HG03175 (cell line): ENCODE data around the gene RGN.
"Not testable (repeated sequence)": the region's sequence is repeated elsewhere in the genome, so short reads cannot be mapped to it uniquely, and the experiment has no call there.

Experiments
- ATAC-seq: cut with Tn5 transposase; IDR thresholded peaks from one replicate; pipeline ENCODE4 v1.9.1; 2021; ENCODE audit warnings: mild to moderate bottlenecking, moderate library complexity; ENCODE audit not compliant: unreplicated experiment

Gene RGN

DNA sequence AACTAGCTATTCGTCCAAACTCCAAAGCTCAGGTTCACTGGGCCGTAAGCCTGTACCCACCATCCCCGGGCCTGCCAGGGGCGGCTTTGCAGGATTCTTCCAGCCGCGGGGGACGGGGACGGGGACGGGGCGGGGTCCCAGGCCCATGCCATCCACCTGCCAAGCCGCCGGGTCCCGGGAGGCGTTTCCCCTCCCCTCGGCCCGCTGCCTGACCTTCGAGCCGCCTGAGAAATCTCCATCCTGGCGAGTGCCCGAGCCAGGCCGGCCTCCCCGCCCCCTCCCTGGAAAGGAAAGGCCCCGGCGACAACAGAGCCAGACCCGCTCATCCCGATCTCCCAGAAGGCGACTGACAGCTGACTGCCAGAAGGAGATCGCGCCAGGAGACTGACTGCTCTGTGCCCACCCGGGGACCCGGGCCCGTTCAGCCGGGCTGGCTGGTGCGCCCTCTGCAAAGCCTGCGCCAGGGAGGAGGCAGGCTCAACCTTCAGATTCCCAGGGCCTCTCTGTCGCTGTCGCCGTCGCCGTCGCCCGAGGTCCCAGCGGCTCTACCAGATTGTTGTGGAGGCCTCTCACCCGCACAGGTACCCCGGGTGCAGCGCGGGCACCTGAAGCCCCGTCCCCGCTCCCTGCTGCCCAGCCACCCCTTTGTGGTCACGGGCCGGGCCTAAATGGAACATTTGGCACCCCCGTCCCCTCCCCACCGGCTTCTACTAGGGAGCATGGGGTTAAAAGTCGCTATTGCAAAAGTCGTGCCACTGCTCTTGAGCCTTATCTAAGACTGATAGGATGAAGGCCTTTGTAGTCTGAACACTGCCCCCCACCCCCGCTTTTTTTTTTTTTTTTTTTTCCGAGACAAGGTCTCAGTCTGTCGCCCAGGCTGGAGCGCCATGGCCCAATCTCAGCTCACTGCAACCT is at the start of gene RGN:
Gene RGN (plus strand): TSS at position 315 of the 915 bp plus-strand sequence. CDS start 2,702 bp downstream, outside the sequence.
- ATAC-seq, result no peak

DNA sequence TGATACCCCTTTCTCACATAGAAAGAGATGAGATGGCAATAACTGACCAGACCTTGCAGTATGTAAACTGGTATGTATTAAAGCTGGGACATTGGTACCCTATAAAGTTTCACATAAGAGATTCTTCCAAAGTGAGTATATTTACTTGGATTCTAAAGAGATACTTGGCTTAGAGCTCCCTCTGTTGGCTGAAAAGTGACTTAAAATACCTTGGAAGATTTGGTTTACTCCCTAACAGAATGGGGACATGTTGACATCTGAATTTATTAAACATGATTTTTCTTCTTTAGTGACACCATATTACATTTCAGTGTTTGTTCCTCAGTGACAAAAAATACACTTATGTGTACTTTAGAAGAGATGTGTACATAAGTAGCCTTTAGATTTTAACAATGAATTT is 47.9 kb upstream of the RGN start:
- ATAC-seq, result no peak

DNA sequence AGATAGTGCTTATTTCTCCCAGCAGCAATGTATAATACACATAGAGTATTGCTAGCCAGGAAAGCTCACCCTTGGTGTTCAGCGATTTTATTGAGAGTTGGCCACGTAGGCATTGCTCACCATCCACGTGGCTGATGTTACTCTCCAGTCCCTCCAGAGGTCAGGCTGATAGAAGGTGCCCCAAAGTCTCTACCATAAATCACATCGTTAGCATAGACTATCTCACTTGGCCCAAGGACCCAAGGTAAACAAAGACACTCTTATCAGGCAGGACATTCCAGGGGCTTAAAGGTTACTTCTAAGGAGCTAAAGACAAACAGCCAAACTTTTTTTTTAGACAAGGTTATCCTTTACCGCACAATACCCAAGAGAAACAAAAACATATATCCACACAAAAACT is 30.3 kb upstream of the RGN start:
- no peak for ATAC-seq

DNA sequence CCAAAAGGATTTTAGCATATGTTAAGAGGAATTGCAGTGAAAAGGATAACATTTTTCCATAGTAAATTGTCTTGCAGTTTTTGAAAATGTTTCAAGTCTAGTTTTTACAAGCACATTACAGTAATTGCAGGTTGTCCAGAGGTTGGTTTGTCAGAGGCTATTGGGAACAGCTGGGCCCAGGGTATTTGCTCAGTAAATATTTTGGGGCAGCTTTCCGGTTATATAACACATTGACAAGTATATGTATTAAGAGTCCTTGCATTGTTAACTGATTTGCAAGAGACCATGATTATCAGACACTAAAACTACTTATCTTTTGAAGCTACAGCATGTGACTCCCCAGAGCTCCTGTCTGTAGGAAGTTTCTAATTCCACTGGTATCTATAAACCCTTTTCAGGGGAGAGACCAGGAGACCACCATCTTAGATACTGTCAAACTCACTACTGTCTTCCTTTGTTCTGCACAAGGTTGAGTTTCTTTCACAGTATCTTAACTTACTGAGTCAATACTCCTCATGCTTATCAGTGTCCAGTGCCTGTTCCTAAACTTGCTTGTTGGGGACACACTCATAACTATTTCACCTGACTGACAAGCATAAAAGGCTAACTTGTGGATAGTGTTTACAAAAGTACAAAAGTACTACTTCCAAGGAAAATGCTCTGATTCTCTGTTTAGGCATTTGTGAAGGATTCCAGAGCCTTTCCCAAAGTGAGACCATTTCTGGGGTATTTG is 18.9 kb upstream of the RGN start:
- ATAC-seq, result no peak

DNA sequence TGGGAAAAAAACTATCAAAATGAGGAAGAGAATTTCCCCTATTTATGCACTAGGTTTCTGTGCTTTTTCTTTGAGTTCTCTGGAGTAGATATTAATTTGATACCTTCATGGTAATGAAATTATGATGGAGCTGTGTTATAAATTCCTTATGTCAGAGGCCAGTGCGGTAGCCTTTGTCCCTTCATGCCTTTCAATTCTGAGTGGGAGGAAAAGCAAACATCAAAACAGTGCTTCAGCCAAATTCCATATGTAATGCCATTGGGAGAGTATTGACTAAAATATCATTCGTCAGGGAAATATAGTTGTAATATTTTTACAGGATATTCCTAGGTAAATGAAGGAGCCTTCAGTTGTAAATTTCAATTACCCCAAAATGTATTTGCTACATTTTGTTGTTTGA is 17.5 kb upstream of the RGN start:
- ATAC-seq, result no peak

DNA sequence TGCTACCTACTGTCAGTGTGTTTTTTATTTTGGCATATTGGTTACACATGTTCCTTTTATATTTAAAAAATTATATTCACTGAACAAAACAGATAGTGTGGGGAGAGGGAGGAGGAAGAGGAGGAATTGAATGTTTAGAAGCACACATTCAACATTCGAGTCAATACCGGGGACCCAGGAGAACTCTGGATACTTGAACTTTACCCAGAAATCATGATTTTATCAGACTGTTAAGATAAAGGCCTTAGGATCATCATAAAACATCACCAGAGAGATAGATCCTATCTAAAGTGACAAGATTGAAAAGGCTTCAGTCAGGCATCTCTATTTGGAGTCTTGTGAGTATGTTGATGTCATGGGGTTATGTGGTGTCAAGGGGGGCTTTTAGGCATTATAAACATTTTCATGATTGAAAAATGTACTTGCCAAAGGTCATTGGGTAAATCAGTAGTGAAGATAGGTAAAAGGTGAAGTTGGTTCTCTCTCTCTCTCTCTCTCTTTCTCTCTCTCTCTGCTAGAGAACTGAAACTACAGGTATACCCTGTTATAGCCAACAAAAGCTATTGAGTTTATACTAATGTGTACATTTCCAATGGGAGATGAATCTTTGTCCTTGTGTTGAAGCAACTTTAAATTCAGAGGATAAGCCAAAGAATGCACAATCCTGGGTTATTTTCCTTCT is 16.9 kb upstream of the RGN start:
- no peak for ATAC-seq

DNA sequence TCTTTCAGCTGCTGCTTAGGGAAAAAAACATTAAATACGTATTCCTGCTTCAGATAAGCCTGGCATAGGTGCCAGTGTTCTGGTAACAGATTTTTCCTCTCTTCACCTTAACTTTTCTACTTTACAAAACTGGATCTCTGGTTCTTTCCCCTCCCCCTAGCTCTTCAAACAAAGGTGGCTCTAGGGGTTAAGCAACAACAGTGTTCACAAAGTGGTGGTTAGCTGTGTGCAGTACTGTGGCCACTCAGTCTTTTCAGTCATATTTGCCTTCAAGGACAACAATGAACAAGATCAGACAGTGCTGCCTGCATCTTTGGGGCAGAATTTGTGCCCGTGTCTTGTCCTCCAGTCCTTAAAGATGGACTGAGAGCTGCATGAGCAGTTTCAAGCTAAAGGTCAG is 15.1 kb upstream of the RGN start:
- no peak for ATAC-seq

DNA sequence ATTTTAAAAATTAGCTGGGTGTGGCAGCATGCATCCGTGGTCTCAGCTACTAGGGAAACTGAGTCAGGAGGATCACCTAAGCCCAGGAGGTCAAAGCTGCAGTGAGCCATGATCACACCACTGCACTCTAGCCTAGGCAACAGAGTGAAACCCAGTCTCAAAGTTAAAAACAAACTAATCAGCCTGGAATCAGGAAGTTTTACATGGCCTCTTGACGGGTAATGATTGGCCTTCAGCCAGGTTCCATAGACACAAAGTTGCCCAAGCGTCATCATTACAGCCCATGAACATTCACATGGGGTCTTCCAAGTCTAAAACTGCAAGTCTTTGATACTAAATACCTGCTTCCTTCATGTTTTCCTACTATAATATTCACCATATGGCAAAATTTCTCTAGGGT is 10.0 kb upstream of the RGN start:
- no peak for ATAC-seq

DNA sequence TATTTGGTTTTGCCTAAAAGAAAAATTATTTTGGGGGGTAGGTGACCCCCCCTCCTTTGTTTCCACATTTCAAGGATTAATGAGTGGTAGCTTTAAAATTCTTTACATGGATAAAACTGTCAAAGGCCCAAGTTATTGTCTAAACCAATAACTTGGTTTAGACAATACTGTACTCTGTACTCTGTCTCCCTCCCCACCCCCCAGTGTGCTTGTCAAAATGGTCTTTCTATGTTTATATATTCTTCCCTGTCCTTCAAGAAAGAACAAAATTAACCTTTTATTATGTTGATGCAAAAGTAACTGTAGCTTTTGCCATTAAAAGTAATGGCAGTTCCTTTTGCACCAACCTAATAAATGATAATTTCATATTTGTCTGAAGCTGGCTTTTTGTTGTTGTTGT is 9.5 kb upstream of the RGN start:
- ATAC-seq, result no peak

DNA sequence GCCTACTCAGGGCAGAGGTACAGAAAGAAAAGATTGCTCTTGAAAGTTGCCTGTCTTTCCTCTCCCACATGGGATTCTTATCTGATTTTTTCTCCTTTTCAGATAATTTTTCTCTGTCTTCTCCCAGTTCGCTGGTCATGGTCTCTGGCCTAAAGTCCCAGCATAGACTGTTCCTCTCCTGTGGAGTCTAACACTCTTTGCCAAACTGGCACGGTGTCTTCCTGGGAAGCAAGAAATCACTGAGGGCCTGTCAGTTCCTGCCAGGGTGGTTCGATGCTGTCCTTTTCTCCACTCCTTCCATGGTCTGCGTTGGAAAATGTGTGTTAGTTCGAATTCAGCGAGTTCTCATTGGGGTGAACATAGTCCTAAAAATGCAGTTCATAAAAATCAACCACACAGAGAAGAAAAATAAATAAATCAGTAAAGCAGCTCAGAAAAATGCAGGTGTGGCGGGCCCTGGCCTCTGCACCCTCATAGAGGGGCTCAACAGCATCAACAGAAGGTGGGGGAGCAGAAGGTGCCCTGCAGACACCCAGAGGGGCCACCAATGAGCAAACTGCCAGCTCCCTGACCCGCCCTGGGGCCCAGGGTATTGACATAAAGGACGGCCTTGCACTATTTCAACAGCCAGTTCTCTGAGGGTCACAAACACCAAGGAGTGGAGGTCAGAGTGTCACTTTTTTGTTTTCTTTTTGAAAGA is 2.1 kb downstream of the RGN start:
- no peak for ATAC-seq

DNA sequence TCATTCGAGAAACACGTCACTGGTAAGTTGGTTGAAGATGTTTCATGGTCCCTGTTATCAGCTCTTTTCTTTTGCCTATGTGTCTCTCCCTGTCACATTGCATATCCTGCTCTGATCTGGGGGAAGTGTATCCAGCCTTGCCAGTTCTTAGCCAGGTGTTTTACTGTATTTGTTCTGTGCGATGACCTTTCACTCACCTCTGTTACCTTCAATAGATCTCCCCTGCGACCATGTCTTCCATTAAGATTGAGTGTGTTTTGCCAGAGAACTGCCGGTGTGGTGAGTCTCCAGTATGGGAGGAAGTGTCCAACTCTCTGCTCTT is 2.6 kb downstream of the RGN start:
- no peak for ATAC-seq

DNA sequence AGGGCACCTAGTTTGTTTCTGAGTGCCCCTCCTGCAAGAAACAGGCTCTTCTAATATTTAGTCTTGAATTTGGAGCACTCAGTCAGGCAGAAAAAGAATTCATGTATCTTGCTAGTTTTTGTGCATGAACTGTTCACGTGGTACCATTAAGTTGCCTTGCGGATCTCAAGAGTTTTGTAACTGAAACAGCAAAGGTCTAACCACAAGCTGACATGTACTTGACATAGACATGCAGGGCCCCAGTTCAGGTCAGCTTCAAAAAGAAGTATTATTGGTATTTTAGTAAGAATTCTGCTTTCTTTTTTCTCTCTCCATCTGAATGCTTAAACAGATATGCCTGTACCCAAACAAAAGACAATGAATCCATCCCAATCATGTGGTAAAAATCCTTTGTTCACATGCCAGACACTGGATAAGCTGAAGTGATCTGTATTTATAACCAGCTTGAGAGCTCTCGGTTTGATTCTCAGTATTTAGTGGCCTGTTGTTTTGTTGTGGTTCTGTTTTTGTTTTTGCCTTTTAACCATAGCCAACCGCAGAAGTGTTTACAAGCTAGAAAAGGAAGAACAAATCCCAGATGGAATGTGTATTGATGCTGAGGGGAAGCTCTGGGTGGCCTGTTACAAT is 13.0 kb downstream of the RGN start:
- ATAC-seq, result peak; percentile 42

DNA sequence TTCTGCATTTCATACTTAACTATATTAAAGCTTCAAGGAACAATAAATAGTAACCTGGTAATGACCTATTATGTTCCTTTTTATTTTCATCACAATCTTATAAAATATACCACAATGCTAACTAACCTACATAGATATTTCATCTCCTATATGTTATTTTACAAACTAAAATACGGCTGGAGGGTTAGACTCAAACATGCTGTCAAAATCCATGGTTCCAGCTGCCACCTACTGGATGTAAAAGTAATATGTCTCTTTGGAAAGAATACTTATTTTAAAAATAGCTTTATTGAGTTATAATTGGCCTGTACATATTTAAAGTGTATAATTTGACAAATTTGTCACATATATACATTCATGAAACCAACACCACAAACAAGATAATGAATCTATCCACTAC is 15.0 kb downstream of the RGN start:
- no peak for ATAC-seq

DNA sequence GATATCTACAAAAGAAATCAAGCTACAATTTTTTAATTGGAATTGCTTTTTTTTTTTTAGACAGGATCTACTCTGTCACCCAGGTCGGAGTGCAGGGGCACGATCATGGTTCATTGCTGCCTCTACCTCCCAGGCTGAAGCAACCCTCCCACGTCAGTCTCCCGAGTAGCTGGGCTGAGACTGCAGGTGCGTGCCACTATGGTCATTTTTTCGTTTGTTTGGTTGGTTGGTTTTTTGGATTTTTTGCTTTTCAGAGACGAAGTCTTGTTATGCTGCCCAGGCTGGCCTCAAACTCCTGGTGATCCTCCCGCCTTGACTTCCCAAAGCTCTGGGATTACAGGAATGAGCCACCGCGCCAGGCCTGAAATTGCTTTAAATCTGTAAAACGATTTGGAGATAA is 15.6 kb downstream of the RGN start:
- no peak for ATAC-seq

DNA sequence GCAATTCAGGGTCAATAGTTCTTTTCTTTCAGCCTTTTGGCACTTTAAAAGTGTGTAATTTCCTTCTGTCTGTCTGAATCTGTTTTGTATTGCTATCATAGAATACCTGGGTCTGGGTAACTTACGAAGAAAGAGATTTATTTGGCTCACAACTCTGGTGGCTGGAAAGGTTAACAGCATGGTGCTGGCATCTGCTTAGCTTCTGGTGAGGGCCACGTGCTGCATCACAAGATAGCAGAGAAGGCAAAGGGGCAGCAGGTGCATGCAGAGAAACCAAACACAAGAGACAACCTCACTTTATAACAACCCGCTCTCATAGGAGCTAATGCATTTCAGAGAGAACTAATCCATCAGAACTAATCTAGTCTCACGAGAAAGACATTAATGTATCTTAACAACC is 18.8 kb downstream of the RGN start:
- ATAC-seq, result no peak

DNA sequence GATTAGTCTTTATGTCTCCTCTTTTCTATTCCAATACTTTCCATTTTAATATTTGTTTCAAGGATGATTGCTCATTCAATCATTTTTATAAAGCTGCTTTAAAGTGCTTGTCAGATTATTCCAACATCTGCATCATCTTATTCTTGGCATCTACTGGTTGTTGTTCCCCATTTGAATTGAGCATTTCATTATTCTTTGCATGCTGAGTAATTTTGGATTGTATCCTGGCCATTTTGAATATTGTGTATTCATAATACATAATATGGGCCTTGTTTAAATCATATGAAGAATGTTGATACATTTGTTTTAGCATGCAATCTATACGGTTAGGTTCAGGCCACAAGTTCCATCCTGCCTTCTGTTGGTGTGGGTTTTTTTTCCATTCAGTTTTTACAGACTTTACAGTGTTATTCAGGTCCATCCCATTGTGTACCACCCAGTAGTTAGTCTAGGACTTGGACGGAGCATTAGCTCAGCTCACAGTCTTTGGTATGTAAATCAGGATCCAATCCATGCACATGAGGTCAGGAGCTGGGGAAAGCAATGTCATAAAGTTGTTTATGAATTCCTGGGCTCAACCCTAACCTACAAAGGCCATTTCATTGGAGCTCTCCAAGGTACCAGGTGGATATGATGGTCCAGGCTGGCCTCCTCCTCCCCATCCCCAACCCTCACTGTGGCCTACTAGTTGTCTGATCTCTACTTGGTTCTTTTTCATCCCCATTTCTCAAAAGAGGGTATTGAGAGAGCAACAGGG is 20.3 kb downstream of the RGN start:
- no peak for ATAC-seq

DNA sequence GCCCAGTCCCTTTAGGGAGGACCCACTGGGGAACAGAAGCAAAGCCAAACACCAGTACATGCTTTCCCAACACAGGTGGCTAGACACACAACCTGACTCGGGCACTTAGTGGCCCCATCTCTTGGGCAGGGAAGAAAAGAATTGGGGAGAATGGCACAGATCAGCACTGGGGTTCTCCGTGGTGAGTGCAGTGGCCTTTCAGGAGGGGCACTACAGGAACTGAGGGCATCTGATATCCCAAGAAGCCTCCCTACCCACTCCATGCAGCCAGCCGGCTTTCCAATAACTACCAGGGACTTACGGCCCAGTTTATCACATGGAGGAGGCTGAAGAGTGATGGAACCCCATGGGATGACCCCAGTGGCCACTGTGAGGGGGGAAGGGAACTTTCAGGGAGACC is 23.0 kb downstream of the RGN start:
- ATAC-seq, result no peak

DNA sequence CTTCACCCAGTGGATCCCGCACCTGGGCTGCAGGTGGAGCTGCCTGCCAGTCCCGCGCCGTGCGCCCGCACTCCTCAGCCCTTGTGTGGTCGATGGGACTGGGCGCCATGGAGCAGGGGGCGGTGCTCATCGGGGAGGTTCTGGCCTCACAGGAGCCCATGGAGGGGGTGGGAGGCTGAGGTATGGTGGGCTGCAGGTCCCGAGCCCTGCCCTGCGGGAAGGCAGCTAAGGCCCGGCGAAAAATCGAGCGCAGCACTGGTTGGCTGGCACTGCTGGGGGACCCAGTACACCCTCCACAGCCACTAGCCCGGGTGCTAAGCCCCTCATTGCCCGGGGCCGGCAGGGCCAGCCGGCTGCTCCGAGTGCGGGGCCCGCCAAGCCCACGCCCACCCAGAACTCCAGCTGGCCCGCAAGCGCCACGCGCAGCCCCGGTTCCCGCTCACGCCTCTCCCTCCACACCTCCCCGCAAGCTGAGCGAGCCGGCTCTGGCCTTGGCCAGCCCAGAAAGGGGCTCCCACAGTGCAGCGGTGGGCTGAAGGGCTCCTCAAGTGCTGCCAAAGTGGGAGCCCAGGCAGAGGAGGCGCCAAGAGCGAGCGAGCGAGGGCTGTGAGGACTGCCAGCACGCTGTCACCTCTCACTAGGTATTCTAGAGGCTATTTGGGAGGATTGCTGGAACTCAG is 32.8 kb downstream of the RGN start:
- ATAC-seq, result not testable (repeated sequence)

DNA sequence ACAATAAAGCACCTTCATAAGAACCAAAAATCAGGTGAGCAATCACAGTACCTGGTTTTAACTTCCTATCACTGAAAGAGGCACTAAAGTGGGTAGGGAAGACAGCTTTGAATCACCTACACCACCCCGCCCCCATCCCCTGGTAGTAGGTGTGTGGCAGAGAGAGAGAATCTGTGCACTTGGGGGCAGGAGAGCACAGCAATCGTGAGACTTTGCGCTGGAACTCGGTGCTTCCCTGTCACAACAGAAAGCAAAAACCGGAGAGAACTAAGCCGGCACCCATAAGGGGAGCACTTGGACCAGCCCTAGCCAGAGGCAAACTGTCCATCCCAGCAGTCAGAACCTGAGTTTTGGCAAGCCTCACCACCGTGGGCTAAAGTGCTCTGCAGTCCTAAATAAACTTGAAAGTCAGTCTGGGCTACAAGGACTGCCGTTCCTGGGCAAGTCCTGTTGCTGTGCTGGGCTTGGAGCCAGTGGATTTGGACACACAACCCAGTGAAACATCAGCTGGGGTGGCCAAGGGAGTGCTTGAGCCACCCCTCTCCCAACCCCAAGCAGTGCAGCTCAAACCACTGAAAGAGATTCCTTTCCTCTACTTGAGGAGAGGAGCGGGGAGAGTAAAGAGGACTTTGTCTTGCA is 34.2 kb downstream of the RGN start:
- ATAC-seq, result no peak
